ELF-1 (cell line): ENCODE measurements around the gene SREK1.
"Not testable (repeated sequence)": the region's sequence is repeated elsewhere in the genome, so short reads cannot be mapped to it uniquely, and the experiment has no call there.

Experiments used
- DNase-seq: peaks from one replicate; pipeline ENCODE4 v3.0.0-alpha.2; 2016; ENCODE audit warnings: low read depth, low spot score

SREK1 gene

GRCh38 chr5:66144074-66144833 lies at the start of gene SREK1:
SREK1 (plus strand) TSS chr5:66144300; CDS start chr5:66144377, 77 bp downstream.
- peak; percentile 98 for DNase-seq

GRCh38 chr5:66100851-66101250 lies 43.2 kb upstream of the SREK1 start:
- DNase-seq: peak; percentile 18

GRCh38 chr5:66113160-66113559 lies 30.9 kb upstream of the SREK1 start:
- no peak for DNase-seq

GRCh38 chr5:66118304-66118703 lies 25.8 kb upstream of the SREK1 start:
- no peak for DNase-seq

- DNase-seq: no peak
Measured at GRCh38 chr5:66122379-66123034, 21.6 kb upstream of the SREK1 start.

- DNase-seq: no peak
Measured at GRCh38 chr5:66129144-66129543, 15.0 kb upstream of the SREK1 start.

GRCh38 chr5:66130493-66130892 lies 13.6 kb upstream of the SREK1 start:
- DNase-seq: no peak

- no peak for DNase-seq
Measured at GRCh38 chr5:66134407-66134861, 9.7 kb upstream of the SREK1 start.

- DNase-seq: no peak
Measured at GRCh38 chr5:66136053-66136452, 8.0 kb upstream of the SREK1 start.

GRCh38 chr5:66136944-66137343 lies 7.2 kb upstream of the SREK1 start:
- not testable (repeated sequence) for DNase-seq

GRCh38 chr5:66138637-66139317 lies 5.3 kb upstream of the SREK1 start:
- no peak for DNase-seq

GRCh38 chr5:66139318-66139712 lies 4.8 kb upstream of the SREK1 start:
- DNase-seq: no peak

- DNase-seq: no peak
Measured at GRCh38 chr5:66142417-66142816, 1.7 kb upstream of the SREK1 start.

GRCh38 chr5:66143473-66144073 lies 527 bp upstream of the SREK1 start:
- DNase-seq: no peak

- no peak for DNase-seq
Measured at GRCh38 chr5:66144834-66145390, 812 bp downstream of the SREK1 start.

- no peak for DNase-seq
Measured at GRCh38 chr5:66145737-66146136, 1.6 kb downstream of the SREK1 start.

GRCh38 chr5:66149950-66150349 lies 5.8 kb downstream of the SREK1 start:
- no peak for DNase-seq

GRCh38 chr5:66151030-66151429 lies 6.9 kb downstream of the SREK1 start:
- DNase-seq: no peak

- peak; percentile 31 for DNase-seq
Measured at GRCh38 chr5:66151491-66151890, 7.4 kb downstream of the SREK1 start.

- DNase-seq: no peak
Measured at GRCh38 chr5:66157046-66157445, 12.9 kb downstream of the SREK1 start.

- DNase-seq: no peak
Measured at GRCh38 chr5:66161356-66161755, 17.3 kb downstream of the SREK1 start.
